Endothelial cell (in vitro differentiated cells): ENCODE data around the gene PPP1R1C. TPM values are rescaled to one million over a fixed set of nuclear protein-coding genes. Genes with fewer than 3 reads are reported as not detected.

Experiments used
- DNase-seq: peaks from one replicate; pipeline ENCODE4 v3.0.0; 2021; ENCODE audit warnings: low spot score
- H3K27ac Mint-ChIP-seq: one replicate; pipeline ENCODE4 v1.8.0; 2021; ENCODE audit warnings: mixed read lengths, inconsistent platforms; ENCODE audit not compliant: unreplicated experiment
- H3K27me3 Mint-ChIP-seq: one replicate; pipeline ENCODE4 v1.8.0; 2021; ENCODE audit warnings: mild to moderate bottlenecking, moderate library complexity, mixed read lengths, inconsistent platforms; ENCODE audit not compliant: unreplicated experiment
- H3K36me3 Mint-ChIP-seq: one replicate; pipeline ENCODE4 v1.8.0; 2021; ENCODE audit warnings: mild to moderate bottlenecking, low read depth, mixed read lengths, inconsistent platforms; ENCODE audit not compliant: unreplicated experiment
- H3K4me1 Mint-ChIP-seq: one replicate; pipeline ENCODE4 v1.8.0; 2021; ENCODE audit warnings: mild to moderate bottlenecking, mixed read lengths, inconsistent platforms; ENCODE audit not compliant: unreplicated experiment
- H3K4me3 Mint-ChIP-seq: one replicate; pipeline ENCODE4 v1.8.0; 2021; ENCODE audit warnings: mild to moderate bottlenecking, mixed read lengths, inconsistent platforms; ENCODE audit not compliant: unreplicated experiment
- H3K9me3 Mint-ChIP-seq: one replicate; pipeline ENCODE4 v1.8.0; 2021; ENCODE audit warnings: mixed read lengths, inconsistent platforms; ENCODE audit not compliant: unreplicated experiment
- CTCF ChIP-seq: fragments of 200-600 bp; sonication (generic); IDR thresholded peaks from one replicate; pipeline ENCODE4 v1.5.0; 2021; ENCODE audit warnings: antibody characterized with exemption; ENCODE audit not compliant: unreplicated experiment
- total RNA-seq: library from RNA; stranded (reverse); fragmentation: NEBNext Ultra II Directional; extraction: Animal tissue kit (Norgen Biotek cat#: 25700); gene quantifications from one replicate; pipeline ENCODE4 v1.2.1, GENCODE V29; 2021; ENCODE audit not compliant: unreplicated experiment

Gene PPP1R1C
- total RNA-seq, 1 donor from 2014 or later = 0.97 TPM

GRCh38 chr2:182067393-182067792 lies 81.7 kb downstream of the PPP1R1C start:
- Mint-ChIP-seq H3K36me3 (no peaks in the 10 kb centered on the region), H3K27me3 (no peaks in the 10 kb centered on the region)

GRCh38 chr2:182068811-182069210 lies 83.2 kb downstream of the PPP1R1C start:
- H3K27me3 Mint-ChIP-seq = no peaks in the 10 kb centered on the region
- no peak for TF ChIP-seq CTCF
- H3K27ac Mint-ChIP-seq = no peak overlapping the region
- peaks cover 5% of the 10 kb centered on the region for H3K4me1 Mint-ChIP-seq
- no peak for DNase-seq
- H3K9me3 Mint-ChIP-seq = no peaks in the 10 kb centered on the region
- H3K4me3 Mint-ChIP-seq = no peak overlapping the region
- H3K36me3 Mint-ChIP-seq = no peaks in the 10 kb centered on the region

More at GRCh38 chr2:182067393-182067792, 81.7 kb downstream of the PPP1R1C start:
- TF ChIP-seq CTCF = no peak
- no peak overlapping the region for H3K27ac Mint-ChIP-seq
- no peaks in the 10 kb centered on the region for H3K9me3 Mint-ChIP-seq
- H3K4me3 Mint-ChIP-seq = no peak overlapping the region
- no peak for DNase-seq
- H3K4me1 Mint-ChIP-seq = no peaks in the 10 kb centered on the region

GRCh38 chr2:182069416-182069815 lies 83.8 kb downstream of the PPP1R1C start:
- no peak for TF ChIP-seq CTCF
- Mint-ChIP-seq H3K4me1 (peaks cover 5% of the 10 kb centered on the region), H3K27ac (no peak overlapping the region), H3K36me3 (no peaks in the 10 kb centered on the region), H3K4me3 (no peak overlapping the region), H3K27me3 (peaks cover 2% of the 10 kb centered on the region), H3K9me3 (no peaks in the 10 kb centered on the region)
- DNase-seq = no peak

- no peak for DNase-seq
- Mint-ChIP-seq H3K4me1 (peaks cover 5% of the 10 kb centered on the region), H3K4me3 (no peak overlapping the region), H3K27me3 (peaks cover 2% of the 10 kb centered on the region), H3K27ac (no peak overlapping the region), H3K36me3 (no peaks in the 10 kb centered on the region), H3K9me3 (no peaks in the 10 kb centered on the region)
- TF ChIP-seq CTCF = no peak
These were observed 84.3 kb downstream of the PPP1R1C start for GRCh38 chr2:182069908-182070307.

GRCh38 chr2:182070736-182071135 lies 85.1 kb downstream of the PPP1R1C start:
- no peak for DNase-seq
- peaks cover 5% of the 10 kb centered on the region for H3K4me1 Mint-ChIP-seq
- no peak overlapping the region for H3K27ac Mint-ChIP-seq
- no peak for TF ChIP-seq CTCF
- H3K4me3 Mint-ChIP-seq = no peak overlapping the region
- H3K9me3 Mint-ChIP-seq = no peaks in the 10 kb centered on the region
- no peaks in the 10 kb centered on the region for H3K36me3 Mint-ChIP-seq
- peaks cover 2% of the 10 kb centered on the region for H3K27me3 Mint-ChIP-seq
